Neural cell (in vitro differentiated cells): Measurements from ENCODE around the gene INHBC. TPM values are rescaled to one million over a fixed set of nuclear protein-coding genes. Genes with fewer than 3 reads are reported as not detected.

ENCODE experiments used
- H2AFZ ChIP-seq: fragments of 200-600, 300-800 bp; sonication (generic), shearing (Covaris generic); 2 replicates; pipeline ENCODE4 v1.6.0; 2014; ENCODE audit warnings: low read depth, mild to moderate bottlenecking, antibody characterized with exemption, low read length, moderate library complexity
- H3F3A ChIP-seq: fragments of 200-600 bp; shearing (Covaris generic); 2 replicates; pipeline ENCODE4 v1.6.1; 2016; ENCODE audit warnings: mild to moderate bottlenecking, moderate library complexity, mixed read lengths, antibody characterized with exemption, low read length; ENCODE audit not compliant: insufficient read depth, poor library complexity, severe bottlenecking
- H3K27ac ChIP-seq: fragments of 200-600, 300-800 bp; sonication (generic), shearing (Covaris generic); 2 replicates; pipeline ENCODE4 v1.5.1; 2014; ENCODE audit warnings: mild to moderate bottlenecking, low read length, moderate library complexity
- H3K27me3 ChIP-seq: fragments of 300-800, 200-600 bp; sonication (generic), shearing (Covaris generic); 2 replicates; pipeline ENCODE4 v1.6.0; 2014; ENCODE audit warnings: mild to moderate bottlenecking, low read depth, low read length, moderate library complexity; ENCODE audit not compliant: insufficient read depth
- H3K36me3 ChIP-seq: fragments of 300-800, 200-600 bp; sonication (generic), shearing (Covaris generic); 2 replicates; pipeline ENCODE4 v1.5.1; 2014; ENCODE audit warnings: mild to moderate bottlenecking, antibody characterized with exemption, low read length, moderate library complexity; ENCODE audit not compliant: insufficient read depth
- H3K4me2 ChIP-seq: fragments of 300-800, 200-600 bp; sonication (generic), shearing (Covaris generic); 2 replicates; pipeline ENCODE4 v1.6.0; 2014; ENCODE audit warnings: mild to moderate bottlenecking, low read length
- H3K4me3 ChIP-seq: fragments of 300-800, 200-600 bp; sonication (generic), shearing (Covaris generic); 2 replicates; pipeline ENCODE4 v1.5.1; 2014; ENCODE audit warnings: mild to moderate bottlenecking, low read length, moderate library complexity
- H3K79me2 ChIP-seq: fragments of 200-600 bp; shearing (Covaris generic); replicated peaks from 2 replicates; pipeline ENCODE4 v1.6.0; 2014; ENCODE audit warnings: mild to moderate bottlenecking, low read length, moderate library complexity; ENCODE audit not compliant: insufficient read depth
- H3K9ac ChIP-seq: fragments of 300-800, 200-600 bp; sonication (generic), shearing (Covaris generic); 2 replicates; pipeline ENCODE4 v1.6.1; 2016; ENCODE audit warnings: mild to moderate bottlenecking, low read length, mixed read lengths
- H3K9me2 ChIP-seq: fragments of 200-600 bp; shearing (Covaris generic); 2 replicates; pipeline ENCODE4 v1.6.1; 2016; ENCODE audit warnings: mild to moderate bottlenecking, low read length, mixed read lengths; ENCODE audit not compliant: insufficient read depth
- H3K9me3 ChIP-seq: fragments of 200-600, 300-800 bp; sonication (generic), shearing (Covaris generic); 2 replicates; pipeline ENCODE4 v1.6.1; 2016; ENCODE audit warnings: mild to moderate bottlenecking, mixed run types, low read length, moderate library complexity, mixed read lengths
- H4K20me1 ChIP-seq: fragments of 200-600 bp; shearing (Covaris generic); 2 replicates; pipeline ENCODE4 v1.6.1; 2016; ENCODE audit warnings: mild to moderate bottlenecking, mixed run types; ENCODE audit not compliant: insufficient read depth
- EP300 ChIP-seq: fragments of 450-650 bp; conservative IDR thresholded peaks from 2 replicates; pipeline ENCODE4 v1.6.1; 2014; ENCODE audit warnings: antibody characterized with exemption, mild to moderate bottlenecking, moderate library complexity; ENCODE audit not compliant: poor library complexity, severe bottlenecking
- EZH2 ChIP-seq: fragments of 200-600, 300-800 bp; shearing (Covaris generic), sonication (generic); IDR thresholded peaks from 2 replicates; pipeline ENCODE4 v1.6.1; 2014; ENCODE audit warnings: antibody characterized with exemption, low read length, borderline replicate concordance, mild to moderate bottlenecking; ENCODE audit not compliant: insufficient read depth, poor library complexity, severe bottlenecking
- MXI1 ChIP-seq: fragments of 450-650 bp; conservative IDR thresholded peaks from 2 replicates; pipeline ENCODE4 v1.6.1; 2014; ENCODE audit warnings: antibody characterized with exemption, mild to moderate bottlenecking; ENCODE audit not compliant: poor library complexity, severe bottlenecking
- POLR2AphosphoS5 ChIP-seq: IDR thresholded peaks from 2 replicates; pipeline ENCODE4 v1.6.1; 2012
- RAD21 ChIP-seq: fragments of 450-650 bp; conservative IDR thresholded peaks from 2 replicates; pipeline ENCODE4 v1.6.1; 2014; ENCODE audit warnings: antibody characterized with exemption, mild to moderate bottlenecking, moderate library complexity
- SMC3 ChIP-seq: fragments of 450-650 bp; conservative IDR thresholded peaks from 2 replicates; pipeline ENCODE4 v1.6.1; 2014; ENCODE audit warnings: antibody characterized with exemption, mild to moderate bottlenecking, moderate library complexity; ENCODE audit not compliant: poor library complexity
- TAF1 ChIP-seq: IDR thresholded peaks from 2 replicates; pipeline ENCODE4 v1.6.1; 2012; ENCODE audit warnings: low read depth
- polyA plus RNA-seq: library from polyadenylated mRNA; depleted of rRNA; stranded (reverse); fragments of >200 nt; gene quantifications from 2 replicates; pipeline ENCODE4 v1.2.3, GENCODE V29; 2014
- TF ChIP-seq, protein P1 (sequence below): IDR thresholded peaks from 2 replicates; pipeline ENCODE4 v1.6.1; 2012; ENCODE audit warnings: borderline replicate concordance
- TF ChIP-seq, protein P2 (sequence below): fragments of 450-650 bp; IDR thresholded peaks from 2 replicates; pipeline ENCODE4 v1.5.1; 2014; ENCODE audit warnings: antibody characterized with exemption, mild to moderate bottlenecking, moderate library complexity; ENCODE audit not compliant: poor library complexity, severe bottlenecking

The INHBC gene
- polyA plus RNA-seq, 1 donor from 2014 or later = not detected

DNA sequence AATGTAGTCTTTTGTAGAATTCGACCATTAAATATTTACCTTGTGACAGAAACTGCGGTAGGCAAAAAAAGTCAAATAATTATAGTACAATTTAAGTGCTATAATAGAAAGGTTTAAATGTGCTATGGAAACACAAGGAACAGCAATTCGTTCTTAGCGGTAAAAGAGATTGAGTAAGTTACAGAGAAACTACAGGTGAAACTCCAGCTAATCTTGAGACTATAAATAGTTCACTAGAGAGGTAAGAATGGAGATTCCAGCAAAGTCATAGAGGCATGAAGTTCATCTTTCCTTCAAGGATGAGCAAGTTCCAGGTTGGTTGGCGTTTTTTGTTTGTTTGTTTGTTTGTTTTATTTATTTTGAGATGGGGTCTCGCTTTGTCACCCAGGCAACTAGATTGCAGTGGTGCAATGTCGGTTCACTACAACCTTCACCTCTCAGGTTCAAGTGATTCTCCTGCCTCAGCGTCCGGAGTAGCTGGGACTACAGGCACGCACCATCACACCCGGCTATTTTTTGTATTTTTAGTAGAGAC lies 2.9 kb upstream of the INHBC start:
- TF ChIP-seq, protein P1, sequence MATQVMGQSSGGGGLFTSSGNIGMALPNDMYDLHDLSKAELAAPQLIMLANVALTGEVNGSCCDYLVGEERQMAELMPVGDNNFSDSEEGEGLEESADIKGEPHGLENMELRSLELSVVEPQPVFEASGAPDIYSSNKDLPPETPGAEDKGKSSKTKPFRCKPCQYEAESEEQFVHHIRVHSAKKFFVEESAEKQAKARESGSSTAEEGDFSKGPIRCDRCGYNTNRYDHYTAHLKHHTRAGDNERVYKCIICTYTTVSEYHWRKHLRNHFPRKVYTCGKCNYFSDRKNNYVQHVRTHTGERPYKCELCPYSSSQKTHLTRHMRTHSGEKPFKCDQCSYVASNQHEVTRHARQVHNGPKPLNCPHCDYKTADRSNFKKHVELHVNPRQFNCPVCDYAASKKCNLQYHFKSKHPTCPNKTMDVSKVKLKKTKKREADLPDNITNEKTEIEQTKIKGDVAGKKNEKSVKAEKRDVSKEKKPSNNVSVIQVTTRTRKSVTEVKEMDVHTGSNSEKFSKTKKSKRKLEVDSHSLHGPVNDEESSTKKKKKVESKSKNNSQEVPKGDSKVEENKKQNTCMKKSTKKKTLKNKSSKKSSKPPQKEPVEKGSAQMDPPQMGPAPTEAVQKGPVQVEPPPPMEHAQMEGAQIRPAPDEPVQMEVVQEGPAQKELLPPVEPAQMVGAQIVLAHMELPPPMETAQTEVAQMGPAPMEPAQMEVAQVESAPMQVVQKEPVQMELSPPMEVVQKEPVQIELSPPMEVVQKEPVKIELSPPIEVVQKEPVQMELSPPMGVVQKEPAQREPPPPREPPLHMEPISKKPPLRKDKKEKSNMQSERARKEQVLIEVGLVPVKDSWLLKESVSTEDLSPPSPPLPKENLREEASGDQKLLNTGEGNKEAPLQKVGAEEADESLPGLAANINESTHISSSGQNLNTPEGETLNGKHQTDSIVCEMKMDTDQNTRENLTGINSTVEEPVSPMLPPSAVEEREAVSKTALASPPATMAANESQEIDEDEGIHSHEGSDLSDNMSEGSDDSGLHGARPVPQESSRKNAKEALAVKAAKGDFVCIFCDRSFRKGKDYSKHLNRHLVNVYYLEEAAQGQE = no peak
- TF ChIP-seq TAF1 = no peak
- Histone ChIP-seq H3K36me3 (no peaks in the 10 kb centered on the region), H3K27ac (peak overlapping the region; percentile 72), H3K4me3 (peak overlapping the region; percentile 68), H3F3A (no peaks in the 10 kb centered on the region), H4K20me1 (no peaks in the 10 kb centered on the region), H2AFZ (peak overlapping the region; percentile 77), H3K9me2 (no peaks in the 10 kb centered on the region), H3K79me2 (peaks cover 14% of the 10 kb centered on the region), H3K4me2 (peak overlapping the region; percentile 91), H3K9me3 (no peaks in the 10 kb centered on the region), H3K27me3 (no peaks in the 10 kb centered on the region), H3K9ac (peak overlapping the region; percentile 77)

DNA sequence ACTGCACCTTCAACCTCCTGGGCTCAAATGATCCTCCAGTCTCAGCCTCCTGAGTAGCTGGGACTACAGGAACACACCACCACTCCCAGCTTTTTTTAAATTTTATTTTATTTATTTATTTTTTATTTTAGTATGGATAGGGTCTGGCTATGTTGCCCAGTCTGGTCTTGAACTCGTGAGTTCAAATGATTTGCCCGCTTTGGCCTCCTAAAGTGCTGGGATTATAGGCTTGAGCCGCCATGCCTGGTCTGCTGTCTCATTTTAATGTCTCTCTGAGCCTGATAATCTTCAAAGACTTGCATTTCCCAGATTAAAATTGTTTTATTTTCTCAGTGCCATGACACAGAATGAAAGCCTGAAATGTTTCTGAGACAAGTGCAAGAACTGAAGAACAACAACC lies 1.2 kb upstream of the INHBC start:
- no peaks in the 10 kb centered on the region for H4K20me1 ChIP-seq
- no peak overlapping the region for H3K9ac ChIP-seq
- peaks cover 14% of the 10 kb centered on the region for H3K79me2 ChIP-seq
- TF ChIP-seq, protein P2, sequence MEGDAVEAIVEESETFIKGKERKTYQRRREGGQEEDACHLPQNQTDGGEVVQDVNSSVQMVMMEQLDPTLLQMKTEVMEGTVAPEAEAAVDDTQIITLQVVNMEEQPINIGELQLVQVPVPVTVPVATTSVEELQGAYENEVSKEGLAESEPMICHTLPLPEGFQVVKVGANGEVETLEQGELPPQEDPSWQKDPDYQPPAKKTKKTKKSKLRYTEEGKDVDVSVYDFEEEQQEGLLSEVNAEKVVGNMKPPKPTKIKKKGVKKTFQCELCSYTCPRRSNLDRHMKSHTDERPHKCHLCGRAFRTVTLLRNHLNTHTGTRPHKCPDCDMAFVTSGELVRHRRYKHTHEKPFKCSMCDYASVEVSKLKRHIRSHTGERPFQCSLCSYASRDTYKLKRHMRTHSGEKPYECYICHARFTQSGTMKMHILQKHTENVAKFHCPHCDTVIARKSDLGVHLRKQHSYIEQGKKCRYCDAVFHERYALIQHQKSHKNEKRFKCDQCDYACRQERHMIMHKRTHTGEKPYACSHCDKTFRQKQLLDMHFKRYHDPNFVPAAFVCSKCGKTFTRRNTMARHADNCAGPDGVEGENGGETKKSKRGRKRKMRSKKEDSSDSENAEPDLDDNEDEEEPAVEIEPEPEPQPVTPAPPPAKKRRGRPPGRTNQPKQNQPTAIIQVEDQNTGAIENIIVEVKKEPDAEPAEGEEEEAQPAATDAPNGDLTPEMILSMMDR = no peak
- TF ChIP-seq SMC3 = no peak
- no peak for TF ChIP-seq MXI1
- no peak for TF ChIP-seq RAD21
- no peak for TF ChIP-seq EP300
- TF ChIP-seq POLR2AphosphoS5 = no peak
- TF ChIP-seq EZH2 = no peak
- TF ChIP-seq TAF1 = no peak
- TF ChIP-seq, protein P1 = no peak
- no peaks in the 10 kb centered on the region for H3K36me3 ChIP-seq
- no peaks in the 10 kb centered on the region for H3K9me3 ChIP-seq
- H3K27ac ChIP-seq = no peak overlapping the region
- no peak overlapping the region for H3K4me3 ChIP-seq
- H3F3A ChIP-seq = no peaks in the 10 kb centered on the region
- no peak overlapping the region for H3K4me2 ChIP-seq
- H2AFZ ChIP-seq = no peak overlapping the region
- H3K9me2 ChIP-seq = no peaks in the 10 kb centered on the region
- no peaks in the 10 kb centered on the region for H3K27me3 ChIP-seq
